ENCODE data around the gene SPAG16.

- TF ChIP-seq CTCF (IDR thresholded peaks at IDR 0.05) (no peak), POLR2A (IDR thresholded peaks at IDR 0.05) (no peak)
Measured at GRCh38 chr2:214389334-214389733, 1105.1 kb downstream of the SPAG16 start.
